SKM-1 treated with dmso at 0.1 percent for 144 hours (cell line): ENCODE results near the gene CTTN.

ENCODE experiments used
- DNase-seq: peaks from one replicate; lab custom pipeline; 2025; ENCODE audit not compliant: unreplicated experiment; lab: John Stamatoyannopoulos, UW

Gene CTTN

DNA sequence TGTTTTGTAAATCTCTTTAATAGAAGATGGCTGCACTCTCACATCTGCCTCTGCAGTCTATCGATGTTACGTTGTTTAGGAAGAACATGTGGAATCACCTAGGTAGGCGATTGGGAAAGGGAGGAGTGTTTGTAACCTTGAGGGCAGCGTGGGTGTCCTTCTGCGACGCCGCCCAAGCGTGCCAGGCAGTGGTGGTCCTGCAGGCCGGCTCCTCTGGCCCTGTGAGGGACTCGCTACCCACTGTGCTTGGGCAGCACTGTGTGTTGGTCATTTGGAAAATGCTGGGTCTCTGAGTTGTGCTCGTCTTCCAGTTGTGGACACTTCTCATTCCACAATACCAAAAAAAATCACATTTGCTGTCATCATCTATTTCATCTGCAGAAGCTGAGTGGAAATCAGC lies 29.1 kb downstream of the CTTN start:
- no peak for DNase-seq

DNA sequence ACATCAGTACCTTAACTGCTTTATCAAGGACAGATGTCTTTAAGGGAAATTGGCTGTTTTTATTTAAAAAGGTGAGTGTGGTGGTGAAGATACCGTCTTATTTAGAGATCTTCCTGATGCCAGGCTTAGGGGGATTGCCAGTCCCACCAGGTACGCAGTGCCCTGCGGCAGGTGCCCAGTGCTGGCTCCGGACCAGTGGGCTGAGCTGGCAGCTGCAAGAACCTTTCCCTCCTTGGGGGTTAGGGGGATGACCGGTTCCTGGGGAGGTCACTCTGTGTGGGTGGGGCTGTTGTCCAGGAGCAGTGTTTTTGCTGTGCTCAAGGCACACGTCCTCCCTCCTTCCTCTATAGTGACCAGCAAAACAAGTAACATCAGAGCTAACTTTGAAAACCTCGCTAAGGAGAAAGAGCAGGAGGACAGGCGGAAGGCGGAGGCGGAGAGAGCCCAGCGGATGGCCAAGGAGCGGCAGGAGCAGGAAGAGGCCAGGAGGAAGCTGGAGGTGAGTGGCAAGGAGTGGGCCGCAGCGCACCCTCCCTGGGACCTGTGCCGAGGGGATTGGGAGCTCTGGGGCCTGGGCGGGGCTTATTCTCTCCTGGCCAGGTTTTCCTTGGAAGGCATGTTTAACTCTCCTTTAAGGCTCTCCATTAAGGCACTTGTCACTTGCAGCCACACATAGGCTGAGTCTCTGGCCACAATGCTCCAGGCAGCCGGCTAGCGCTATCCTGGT lies 30.5 kb downstream of the CTTN start:
- DNase-seq = no peak

DNA sequence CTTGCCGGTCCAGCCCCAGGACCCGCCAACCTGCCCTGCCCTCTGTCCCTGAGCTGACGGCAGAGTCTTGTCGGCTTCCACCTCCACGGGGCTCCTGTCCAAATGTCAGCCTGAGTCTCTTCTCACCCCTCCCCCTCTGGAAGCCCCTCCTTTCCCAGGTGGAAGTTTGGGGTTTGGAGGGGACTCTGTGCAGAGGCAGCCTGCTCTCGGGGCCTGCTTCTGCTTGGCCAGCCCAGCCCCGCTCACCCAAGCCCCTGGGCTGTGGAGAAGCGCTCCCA lies 31.0 kb downstream of the CTTN start:
- no peak for DNase-seq

DNA sequence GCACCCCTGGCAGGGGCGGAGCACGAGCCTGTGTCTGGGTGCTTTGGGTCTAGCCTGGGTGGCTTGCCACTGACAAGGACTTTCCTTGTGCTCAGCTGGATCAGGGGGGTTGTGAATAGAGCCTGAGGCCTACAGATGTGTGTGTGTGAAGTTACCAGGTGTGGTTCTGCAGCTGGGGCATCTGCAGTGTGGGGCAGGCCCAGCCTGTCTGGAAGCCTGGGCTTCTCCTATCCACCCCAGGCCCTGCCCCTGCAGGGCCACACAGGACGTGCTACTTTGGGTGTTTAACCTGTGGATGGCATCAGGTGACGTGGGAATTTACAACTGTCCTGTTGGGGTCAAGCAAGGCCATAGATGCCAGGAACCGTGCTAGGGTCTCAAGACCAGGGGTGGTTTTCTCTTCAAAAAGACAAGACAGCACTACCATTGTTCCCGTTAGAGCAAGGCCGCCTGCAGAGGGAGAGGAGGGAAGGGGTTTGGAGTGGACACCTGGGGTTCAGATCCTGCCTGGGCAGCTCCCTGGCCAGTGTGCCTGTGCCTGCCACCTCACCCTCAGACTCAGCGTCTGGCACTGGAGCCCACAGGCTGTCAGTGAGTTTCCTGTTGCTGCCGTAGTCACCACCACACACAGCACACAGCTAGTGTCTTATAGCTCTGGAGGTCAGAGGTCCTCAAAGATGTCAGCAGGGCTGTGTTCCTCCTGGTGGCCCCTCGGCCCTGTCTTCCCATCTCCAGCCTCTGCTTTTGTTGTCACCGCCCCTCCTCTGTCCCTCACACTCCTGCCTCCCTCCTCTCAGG lies 31.6 kb downstream of the CTTN start:
- no peak for DNase-seq

DNA sequence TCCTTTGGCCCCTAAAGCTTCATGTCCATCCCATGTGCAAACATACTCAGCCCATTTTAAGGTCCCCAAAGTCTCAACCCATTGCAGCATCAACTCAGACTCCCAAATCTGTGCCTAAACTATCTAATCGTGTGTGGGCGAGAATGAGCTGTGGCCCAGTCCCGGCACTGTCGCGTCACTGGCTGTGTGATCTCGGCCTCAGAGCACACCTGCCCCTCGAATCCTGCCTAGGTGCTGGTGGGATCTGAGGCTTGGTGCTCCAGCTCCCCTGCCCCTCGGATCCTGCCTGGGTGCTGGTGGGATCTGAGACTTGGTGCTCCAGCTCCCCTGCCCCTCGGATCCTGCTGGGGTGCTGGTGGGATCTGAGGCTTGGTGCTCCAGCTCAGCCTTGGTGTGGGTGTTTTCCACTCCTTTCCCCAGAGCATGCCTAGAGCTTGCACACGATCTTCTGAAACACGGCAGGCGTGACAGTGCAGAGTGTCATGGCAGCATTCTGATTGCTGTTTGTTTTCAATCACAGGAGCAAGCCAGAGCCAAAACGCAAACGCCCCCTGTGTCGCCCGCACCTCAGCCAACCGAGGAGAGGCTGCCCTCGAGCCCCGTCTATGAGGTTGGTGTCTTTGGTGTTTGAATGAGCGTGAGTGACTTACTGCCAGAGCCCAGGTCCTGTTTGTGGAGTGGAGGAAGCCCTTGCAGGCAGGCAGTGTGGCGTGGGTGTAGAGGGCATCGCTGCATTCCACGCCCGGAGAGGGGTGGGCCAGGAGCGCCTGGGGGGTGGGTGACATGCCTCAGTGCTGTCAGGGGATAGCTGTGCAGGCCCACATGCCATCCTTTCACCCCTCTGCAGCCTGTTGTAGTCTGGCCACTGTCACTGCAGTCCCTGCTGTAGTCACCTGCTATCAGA lies 32.6 kb downstream of the CTTN start:
- no peak for DNase-seq

DNA sequence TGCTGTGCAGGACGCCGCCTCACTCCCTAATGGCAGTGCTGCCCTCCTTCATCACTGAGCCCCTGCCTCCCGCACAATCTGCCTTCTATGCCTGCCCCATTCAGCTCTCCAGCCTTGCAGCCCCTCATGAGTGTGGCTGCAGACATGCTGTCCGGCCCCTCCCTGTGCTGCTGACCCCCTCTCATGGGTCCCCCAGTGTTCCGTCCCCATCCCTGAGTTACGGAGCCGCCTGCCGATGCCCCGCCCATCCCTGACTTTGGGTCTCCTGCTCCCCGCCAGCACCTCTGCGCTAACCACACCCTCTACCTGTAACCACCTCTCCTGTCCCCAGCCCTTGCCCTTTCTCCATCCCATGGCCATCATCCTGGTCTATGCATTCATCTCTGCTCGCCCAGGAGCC lies 33.3 kb downstream of the CTTN start:
- DNase-seq = no peak

DNA sequence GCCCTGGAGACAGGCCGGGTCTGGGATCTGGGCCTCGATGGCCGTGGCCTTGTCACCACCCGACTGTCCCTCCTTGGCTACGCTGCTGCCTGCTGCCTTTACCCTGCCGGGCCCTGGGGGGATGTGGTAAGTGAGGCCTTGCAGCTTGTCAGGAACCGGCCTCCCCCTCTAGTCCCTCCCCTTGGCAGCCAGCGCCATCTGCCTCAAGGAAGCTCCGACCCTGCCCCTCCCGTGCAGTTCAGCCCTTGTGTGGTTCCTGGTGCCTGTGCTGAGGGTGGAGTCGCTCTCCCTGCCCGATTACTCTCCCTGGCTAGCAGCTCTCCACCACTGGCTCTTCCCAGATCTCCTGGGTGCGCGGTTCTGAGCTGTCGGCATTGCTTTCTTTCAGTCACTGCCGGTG lies 33.7 kb downstream of the CTTN start:
- no peak for DNase-seq

DNA sequence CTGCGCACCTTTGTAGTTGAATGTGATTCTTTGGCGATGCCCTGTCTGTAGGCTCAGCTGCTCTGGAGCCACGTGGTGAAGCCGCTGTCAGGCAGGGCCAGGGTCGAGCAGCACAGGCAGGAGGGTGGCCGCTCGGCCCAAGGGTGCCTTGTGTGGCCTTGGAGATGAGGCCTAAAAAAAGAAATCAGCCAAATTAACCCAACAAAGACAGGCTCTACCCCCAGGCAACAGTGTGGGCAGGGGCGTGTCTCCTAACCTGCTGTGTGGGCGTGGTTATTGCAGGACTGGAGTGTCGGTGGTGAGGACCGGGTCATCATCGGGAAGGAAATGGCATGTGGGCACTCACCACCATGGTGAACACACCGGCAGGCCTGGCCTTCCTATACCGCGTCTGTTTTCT lies 34.3 kb downstream of the CTTN start:
- no peak for DNase-seq

DNA sequence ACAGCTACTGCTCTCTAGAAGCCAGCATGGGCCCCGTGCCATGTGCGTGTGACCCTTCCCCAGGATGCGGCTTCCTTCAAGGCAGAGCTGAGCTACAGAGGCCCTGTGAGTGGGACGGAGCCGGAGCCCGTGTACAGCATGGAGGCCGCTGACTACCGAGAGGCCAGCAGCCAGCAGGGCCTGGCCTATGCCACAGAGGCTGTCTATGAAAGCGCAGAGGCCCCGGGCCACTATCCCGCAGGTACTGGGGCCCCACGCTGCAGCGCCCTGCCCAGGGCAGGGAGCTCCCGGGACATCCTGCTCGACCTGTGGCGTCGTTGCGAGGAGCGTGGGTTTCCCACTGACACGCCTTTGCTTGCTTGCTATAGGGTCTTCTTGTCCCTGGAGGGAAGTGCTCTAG lies 34.7 kb downstream of the CTTN start:
- DNase-seq = no peak

DNA sequence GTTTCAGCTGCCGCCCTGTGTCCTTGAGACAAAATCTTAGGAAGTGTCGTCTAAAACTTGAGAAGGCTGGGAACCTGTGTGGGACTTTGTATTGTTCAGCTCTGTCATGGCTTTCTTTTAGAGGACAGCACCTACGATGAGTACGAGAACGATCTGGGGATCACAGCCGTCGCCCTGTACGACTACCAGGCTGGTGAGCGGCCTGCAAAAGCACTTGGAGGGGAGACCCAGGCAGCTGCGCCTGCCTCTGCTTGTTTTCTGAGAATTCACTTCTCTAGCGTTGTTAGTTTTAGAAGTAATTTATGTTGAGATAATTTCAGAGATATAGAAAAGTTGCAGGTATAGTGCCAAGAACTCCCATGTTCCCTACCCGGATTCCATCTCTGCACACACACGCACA lies 35.2 kb downstream of the CTTN start:
- no peak for DNase-seq

DNA sequence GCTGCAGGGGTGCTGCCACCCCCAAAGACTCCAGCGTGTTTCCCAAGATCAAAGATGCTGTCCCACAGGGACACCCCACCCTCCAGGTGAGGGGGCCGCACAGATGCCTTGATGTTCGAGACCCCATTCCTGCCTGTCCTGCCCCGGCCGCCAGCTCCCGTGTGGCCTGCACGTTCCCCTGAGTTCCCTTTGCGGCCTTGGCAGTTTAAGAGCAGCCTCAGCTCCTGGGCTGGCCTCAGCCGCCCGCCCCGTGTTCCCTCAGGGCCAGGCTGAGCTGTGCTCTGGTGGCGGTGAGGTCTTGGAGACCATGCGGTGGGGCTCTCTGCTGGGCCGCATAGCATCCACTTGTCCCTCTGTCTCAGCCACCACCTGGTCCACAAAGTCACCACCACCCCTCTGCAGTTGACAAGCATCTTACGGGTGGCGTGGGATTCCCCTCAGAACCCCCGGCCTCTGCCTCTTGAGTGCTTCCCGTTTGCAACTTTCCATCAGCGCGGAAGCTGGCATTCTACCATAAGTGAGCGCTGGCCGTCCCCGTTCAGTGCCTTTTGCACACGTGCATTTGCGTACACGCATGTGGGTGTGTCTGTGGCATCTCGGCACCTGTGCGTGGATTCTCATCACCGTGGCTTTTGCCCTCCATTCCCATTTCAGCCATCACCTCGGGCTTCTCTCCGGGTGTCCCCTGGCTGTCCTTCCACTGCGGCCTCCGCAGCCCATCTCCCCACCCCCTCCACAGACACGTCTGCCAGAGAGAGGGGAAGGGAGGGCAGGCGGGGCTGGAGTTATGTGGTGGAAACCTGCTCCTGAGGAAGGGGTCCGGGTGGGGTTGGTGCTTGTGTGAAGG lies 35.9 kb downstream of the CTTN start:
- no peak for DNase-seq

DNA sequence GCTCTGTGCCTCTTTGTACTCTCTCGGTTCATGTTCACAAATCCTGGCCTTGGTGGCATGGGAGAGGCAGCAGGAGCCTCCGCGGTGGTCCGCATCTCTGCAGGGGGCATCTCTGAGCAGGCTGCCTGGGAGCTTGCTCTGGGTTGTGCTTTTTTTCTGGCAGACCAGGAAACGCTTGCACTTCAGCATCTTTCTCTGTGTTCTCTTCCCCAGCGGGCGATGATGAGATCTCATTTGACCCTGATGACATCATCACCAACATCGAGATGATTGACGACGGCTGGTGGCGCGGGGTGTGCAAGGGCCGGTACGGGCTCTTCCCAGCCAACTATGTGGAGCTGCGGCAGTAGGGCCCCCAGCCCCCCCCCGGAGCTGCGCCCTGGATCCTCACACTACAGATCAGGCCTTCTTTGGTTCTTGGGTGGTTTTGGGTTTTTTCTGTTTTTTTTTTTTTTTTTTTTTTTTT lies 36.5 kb downstream of the CTTN start:
- no peak for DNase-seq

DNA sequence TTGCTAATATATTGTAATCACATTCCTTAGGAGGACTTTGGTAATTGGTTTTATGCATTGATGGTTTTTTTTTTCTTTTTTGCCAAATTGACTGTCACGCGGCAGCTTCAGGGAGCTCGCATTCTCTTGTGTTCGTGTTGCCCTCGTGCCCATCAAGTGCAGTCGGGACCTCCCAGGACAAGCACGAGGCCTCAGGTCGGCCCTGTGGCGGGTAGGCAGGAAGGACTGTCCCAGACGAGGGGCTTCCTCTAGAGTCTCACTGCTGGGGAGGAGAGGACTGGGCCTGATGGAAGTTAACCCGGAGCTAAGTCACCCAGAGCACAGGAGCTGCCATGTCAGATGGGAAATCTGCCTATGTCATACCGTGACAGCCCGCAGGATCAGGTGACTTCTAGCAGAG lies 37.0 kb downstream of the CTTN start:
- DNase-seq = no peak

DNA sequence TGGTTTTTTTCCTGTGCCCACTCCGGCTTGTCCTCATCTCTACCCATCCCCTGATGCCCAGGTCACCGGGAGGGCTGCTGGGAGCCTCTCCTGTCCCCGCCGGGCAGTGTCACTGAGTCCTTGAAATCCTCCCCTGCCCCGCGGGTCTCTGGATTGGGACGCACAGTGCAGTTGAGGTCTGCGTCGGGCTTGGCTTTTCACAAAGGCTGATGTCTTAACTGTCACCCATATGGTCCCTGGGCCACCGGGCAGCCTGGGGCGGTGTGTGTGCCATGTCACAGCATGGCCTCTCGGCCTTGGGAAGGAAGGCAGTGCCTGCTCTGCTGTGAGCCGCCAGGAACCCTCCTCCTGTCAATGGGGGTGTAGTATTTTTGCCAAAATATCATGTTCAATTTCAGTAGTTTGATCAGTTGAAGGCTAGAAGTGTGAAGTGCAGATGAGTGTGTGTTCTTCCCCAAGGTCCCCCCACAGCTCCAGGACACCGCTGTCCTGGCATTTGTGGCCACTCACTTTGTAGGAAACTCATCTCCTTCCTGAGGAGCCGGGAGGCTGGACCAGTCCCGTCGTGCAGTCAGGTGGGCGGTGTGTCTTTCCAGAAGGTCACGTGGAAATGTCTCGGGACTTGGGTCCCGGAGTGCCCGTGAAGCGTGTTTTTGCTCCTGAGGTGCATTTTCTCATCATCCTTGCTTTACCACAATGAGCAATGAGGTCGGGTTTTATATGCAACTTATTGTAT lies 37.6 kb downstream of the CTTN start:
- no peak for DNase-seq

DNA sequence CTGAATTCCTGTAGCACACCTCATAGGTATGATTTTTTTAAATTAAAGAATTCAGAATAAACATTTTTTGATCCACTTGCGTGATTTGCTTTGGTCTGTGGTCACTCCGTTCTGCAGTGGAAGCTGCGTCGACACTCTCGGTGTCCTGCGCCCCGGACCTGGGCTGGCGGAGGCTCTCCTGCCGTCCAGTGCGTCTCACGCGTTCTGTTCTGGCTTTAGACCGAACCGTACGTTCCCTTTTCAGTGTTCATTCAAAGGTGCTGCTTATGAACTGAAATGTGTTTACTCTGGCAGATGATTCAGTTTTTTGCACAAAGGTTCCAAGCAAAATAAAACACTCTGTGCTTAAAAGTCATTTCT lies 38.2 kb downstream of the CTTN start:
- no peak for DNase-seq

DNA sequence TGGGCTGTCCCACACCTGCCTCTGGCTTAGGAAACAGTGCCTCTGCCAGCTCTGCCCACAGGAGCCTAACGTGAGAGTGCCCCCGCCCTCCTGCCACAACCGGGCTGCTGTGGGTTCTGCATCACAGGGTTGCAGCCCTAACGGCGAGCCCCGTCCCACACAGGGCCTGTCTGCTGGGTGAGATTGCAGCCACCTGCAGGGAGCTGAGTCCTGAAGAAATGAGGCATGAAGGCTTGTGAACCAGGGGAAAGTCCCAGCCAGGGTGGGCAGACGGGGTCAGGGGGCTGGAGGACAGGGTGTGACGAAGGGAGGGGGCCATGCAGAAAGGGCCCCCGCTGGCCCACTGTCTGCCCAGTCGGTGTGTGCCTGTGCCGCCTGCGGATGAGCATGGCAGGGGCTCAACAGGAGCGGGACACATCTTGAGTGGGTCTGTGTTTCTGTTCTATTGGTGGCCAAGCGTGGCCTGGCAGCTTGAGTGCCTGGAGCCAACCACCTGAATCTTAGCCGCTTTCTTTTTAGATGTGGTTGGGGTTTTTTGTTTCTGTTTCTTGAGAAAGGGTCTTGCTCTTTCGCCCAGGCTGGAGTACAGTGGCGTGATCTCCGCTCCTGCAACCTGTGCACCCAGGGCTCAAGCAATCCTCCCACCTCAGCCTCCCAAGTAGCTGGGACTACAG lies 38.9 kb downstream of the CTTN start:
- no peak for DNase-seq

DNA sequence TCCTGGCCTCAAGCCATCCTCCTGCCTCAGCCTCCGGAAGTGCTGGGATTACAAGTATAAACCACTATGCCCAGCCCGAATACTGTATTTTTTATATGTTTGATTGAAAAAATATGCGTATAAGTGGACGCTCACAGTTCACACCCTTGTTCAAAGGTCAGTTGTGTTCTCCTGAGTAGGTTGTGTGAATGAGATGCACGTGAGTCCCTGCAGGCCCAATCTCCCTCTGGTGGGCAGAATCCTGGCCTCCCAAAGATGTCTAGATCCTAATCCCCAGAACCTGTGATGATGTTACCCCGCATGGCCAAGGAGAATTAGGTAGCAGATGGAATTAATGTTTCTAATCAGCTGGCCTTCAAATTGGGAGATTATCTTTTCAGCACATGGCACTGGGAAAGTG lies 41.9 kb downstream of the CTTN start:
- DNase-seq = no peak

DNA sequence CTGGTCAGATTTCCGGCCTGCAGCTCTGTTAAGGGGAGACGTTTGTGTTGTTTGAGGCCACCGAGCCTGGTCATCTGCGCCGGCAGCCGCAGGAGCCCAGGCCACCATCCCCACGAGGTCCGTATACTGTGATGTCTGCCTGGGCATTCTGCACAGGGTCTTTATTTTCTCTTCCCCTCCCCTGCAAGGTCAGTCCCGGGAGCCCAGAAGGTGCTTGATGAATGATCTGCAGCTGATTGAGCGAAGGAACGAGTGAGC lies 45.4 kb downstream of the CTTN start:
- DNase-seq = no peak

DNA sequence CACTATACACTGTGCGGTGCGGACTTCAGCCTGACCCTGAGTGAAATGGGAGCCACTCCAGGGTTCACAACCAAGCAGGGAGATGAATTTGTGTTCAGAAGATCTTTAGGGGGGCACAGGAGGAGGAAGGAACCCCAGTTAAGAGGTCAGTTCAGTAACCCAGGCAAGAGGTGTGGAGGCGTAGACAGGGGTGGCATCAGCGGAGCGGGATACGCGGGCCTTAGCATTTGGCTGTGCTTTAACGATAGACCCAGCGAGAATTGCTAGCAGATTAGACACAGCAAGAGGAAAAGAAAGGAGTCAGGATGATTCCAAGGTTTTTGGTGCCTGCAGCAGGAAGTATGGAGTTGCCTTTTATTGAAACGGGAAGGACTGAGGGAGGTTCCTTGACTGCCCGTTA lies 46.8 kb downstream of the CTTN start:
- no peak for DNase-seq

DNA sequence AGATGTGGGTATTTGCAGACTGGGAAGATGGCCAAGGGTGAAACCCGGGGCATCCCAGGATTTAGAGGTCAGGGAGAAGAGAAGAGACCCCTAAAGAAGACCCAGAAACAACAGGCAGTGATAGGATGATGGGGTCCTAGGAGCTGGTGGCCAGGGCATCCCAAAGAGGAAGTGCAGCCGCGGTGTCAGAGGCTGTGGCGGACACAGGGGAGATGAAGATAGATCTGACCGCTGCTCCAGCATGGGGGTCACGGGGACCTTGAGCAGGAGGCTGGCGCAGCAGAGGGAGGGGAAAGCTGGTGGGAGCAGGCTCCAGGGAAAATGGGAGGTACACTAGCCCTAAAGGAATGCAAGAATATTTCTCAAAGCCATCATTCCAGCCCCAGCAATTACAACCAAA lies 47.3 kb downstream of the CTTN start:
- DNase-seq = no peak
